H9 (cell line): ENCODE measurements around the gene GSX2. TPM values are rescaled to one million over a fixed set of nuclear protein-coding genes. Genes with fewer than 3 reads are reported as not detected.
A peak's percentile ranks its signal among the peaks of the same experiment; 100 is the strongest.

Experiments used
- DNase-seq: peaks from one replicate; pipeline ENCODE4 v3.0.0-alpha.2; 2017
- H2AFZ ChIP-seq: one replicate; pipeline ENCODE4 v1.6.1; 2013; ENCODE audit warnings: mild to moderate bottlenecking, low read length, control low read depth, moderate library complexity
- H2AK5ac ChIP-seq: 2 replicates; pipeline ENCODE4 v1.6.1; 2013; ENCODE audit warnings: low read length, control low read depth, mixed read lengths; ENCODE audit not compliant: insufficient read length
- H2BK120ac ChIP-seq: one replicate; pipeline ENCODE4 v1.6.1; 2013; ENCODE audit warnings: low read depth, mild to moderate bottlenecking, low read length, control low read depth, inconsistent platforms; ENCODE audit not compliant: poor library complexity, severe bottlenecking
- H2BK12ac ChIP-seq: 2 replicates; pipeline ENCODE4 v1.6.1; 2013; ENCODE audit warnings: low read length, control low read depth, mixed read lengths, low read depth; ENCODE audit not compliant: insufficient read length
- H2BK15ac ChIP-seq: 2 replicates; pipeline ENCODE4 v1.6.1; 2013; ENCODE audit warnings: low read depth, low read length, control low read depth
- H2BK20ac ChIP-seq: one replicate; pipeline ENCODE4 v1.6.1; 2013; ENCODE audit warnings: low read depth, mild to moderate bottlenecking, low read length, control low read depth, inconsistent platforms; ENCODE audit not compliant: poor library complexity, severe bottlenecking
- H2BK5ac ChIP-seq: 2 replicates; pipeline ENCODE4 v1.6.1; 2013; ENCODE audit warnings: low read length, control low read depth, mixed read lengths; ENCODE audit not compliant: insufficient read length
- H3K14ac ChIP-seq: 2 replicates; pipeline ENCODE4 v1.6.1; 2013; ENCODE audit warnings: low read length, control low read depth; ENCODE audit not compliant: insufficient read depth
- H3K18ac ChIP-seq: 2 replicates; pipeline ENCODE4 v1.6.1; 2013; ENCODE audit warnings: low read depth, mild to moderate bottlenecking, mixed read lengths, low read length, control low read depth; ENCODE audit not compliant: insufficient read length
- H3K23ac ChIP-seq: 2 replicates; pipeline ENCODE4 v1.6.1; 2013; ENCODE audit warnings: low read length, control low read depth, mixed read lengths, low read depth; ENCODE audit not compliant: insufficient read length
- H3K23me2 ChIP-seq: 2 replicates; pipeline ENCODE4 v1.6.1; 2013; ENCODE audit warnings: low read depth, mild to moderate bottlenecking, mixed read lengths, low read length, control low read depth; ENCODE audit not compliant: insufficient read length, poor library complexity, severe bottlenecking
- H3K27ac ChIP-seq: 2 replicates; pipeline ENCODE4 v1.5.1; 2013; ENCODE audit warnings: low read length, control low read depth, mixed read lengths, low read depth; ENCODE audit not compliant: insufficient read length
- H3K27me3 ChIP-seq: 2 replicates; pipeline ENCODE4 v1.6.1; 2013; ENCODE audit warnings: low read length, control low read depth, inconsistent platforms; ENCODE audit not compliant: insufficient read depth
- H3K4ac ChIP-seq: 2 replicates; pipeline ENCODE4 v1.6.1; 2013; ENCODE audit warnings: low read depth, mild to moderate bottlenecking, control low read depth, inconsistent platforms, low read length, moderate library complexity
- H3K4me1 ChIP-seq: 2 replicates; pipeline ENCODE4 v1.6.1; 2013; ENCODE audit warnings: low read length, control low read depth, inconsistent platforms; ENCODE audit not compliant: insufficient read depth
- H3K4me2 ChIP-seq: 2 replicates; pipeline ENCODE4 v1.6.1; 2013; ENCODE audit warnings: low read length, control low read depth, mixed read lengths; ENCODE audit not compliant: insufficient read length, insufficient read depth
- H3K56ac ChIP-seq: 2 replicates; pipeline ENCODE4 v1.6.1; 2013; ENCODE audit warnings: low read depth, mild to moderate bottlenecking, mixed read lengths, low read length, control low read depth; ENCODE audit not compliant: insufficient read length
- H3K79me1 ChIP-seq: 2 replicates; pipeline ENCODE4 v1.6.1; 2013; ENCODE audit warnings: low read depth, mild to moderate bottlenecking, moderate library complexity, low read length, control low read depth, inconsistent platforms; ENCODE audit not compliant: insufficient read depth, poor library complexity, severe bottlenecking
- H3K79me2 ChIP-seq: 2 replicates; pipeline ENCODE4 v1.6.1; 2013; ENCODE audit warnings: low read length, control low read depth, inconsistent platforms; ENCODE audit not compliant: insufficient read depth
- H3K9ac ChIP-seq: 2 replicates; pipeline ENCODE4 v1.6.1; 2013; ENCODE audit warnings: low read length, control low read depth, mixed read lengths; ENCODE audit not compliant: insufficient read length; ENCODE audit errors: extremely low read depth
- H3K9me3 ChIP-seq: one replicate; pipeline ENCODE4 v1.6.1; 2013; ENCODE audit warnings: low read depth, low read length, inconsistent platforms; ENCODE audit not compliant: control insufficient read depth
- H3T11ph ChIP-seq: one replicate; pipeline ENCODE4 v1.6.1; 2013; ENCODE audit warnings: mild to moderate bottlenecking, low read length, control low read depth, inconsistent platforms
- H4K20me1 ChIP-seq: one replicate; pipeline ENCODE4 v1.6.1; 2013; ENCODE audit not compliant: control insufficient read depth, insufficient read length, insufficient read depth
- H4K5ac ChIP-seq: 2 replicates; pipeline ENCODE4 v1.6.1; 2013; ENCODE audit warnings: low read depth, mild to moderate bottlenecking, mixed read lengths, low read length, control low read depth; ENCODE audit not compliant: insufficient read length
- H4K8ac ChIP-seq: replicated peaks from 2 replicates; pipeline ENCODE4 v1.6.1; 2013; ENCODE audit warnings: low read length, control low read depth, mixed read lengths, low read depth; ENCODE audit not compliant: insufficient read length
- H4K91ac ChIP-seq: 2 replicates; pipeline ENCODE4 v1.6.1; 2013; ENCODE audit warnings: low read depth, mild to moderate bottlenecking, moderate library complexity, mixed read lengths, low read length, control low read depth; ENCODE audit not compliant: insufficient read length
- H3K27ac Mint-ChIP-seq, 3 experiments: 2 replicates in 2 of 3; 3 replicates in 1 of 3; pipeline ENCODE4 v1.8.0; 2020 to 2021; ENCODE audit warnings: mixed read lengths in 3 of 3, mild to moderate bottlenecking in 1 of 3, moderate library complexity in 1 of 3
- H3K27me3 Mint-ChIP-seq: 2 replicates; pipeline ENCODE4 v1.8.0; 2021; ENCODE audit warnings: low read depth, mild to moderate bottlenecking, moderate library complexity, mixed read lengths
- H3K36me3 Mint-ChIP-seq, 3 experiments: 2 replicates in 2 of 3; 3 replicates in 1 of 3; pipeline ENCODE4 v1.8.0; 2020 to 2021; ENCODE audit warnings: low read depth in 3 of 3, mixed read lengths in 3 of 3; ENCODE audit not compliant: insufficient read depth in 1 of 3
- H3K4me1 Mint-ChIP-seq, 2 experiments: 2 replicates each; pipeline ENCODE4 v1.8.0; 2020; ENCODE audit warnings: mixed read lengths in 2 of 2
- H3K4me3 Mint-ChIP-seq, 2 experiments: 2 replicates in 1 of 2; 3 replicates in 1 of 2; pipeline ENCODE4 v1.8.0; 2020 to 2021; ENCODE audit warnings: mild to moderate bottlenecking in 2 of 2, mixed read lengths in 2 of 2, moderate library complexity in 1 of 2
- H3K9me3 Mint-ChIP-seq, 2 experiments: 2 replicates in 1 of 2; 3 replicates in 1 of 2; pipeline ENCODE4 v1.8.0; 2020; ENCODE audit warnings: mild to moderate bottlenecking in 2 of 2, mixed read lengths in 2 of 2, moderate library complexity in 1 of 2
- CTCF ChIP-seq: fragments of 200-600 bp; sonication (generic); conservative IDR thresholded peaks from 3 replicates; pipeline ENCODE4 v1.8.0; 2021; ENCODE audit warnings: antibody characterized with exemption, mild to moderate bottlenecking
- WGBS: extraction: QIAGEN DNeasy Blood & Tissue Kit; methylation state at CpG from one replicate; pipeline ENCODE4 v1.1.7; 2013; ENCODE audit warnings: missing lambda C conversion rate, low lambda C conversion rate, mixed read lengths; ENCODE audit not compliant: insufficient read length; ENCODE audit errors: extremely low coverage; 5-methylcytosine and 5-hydroxymethylcytosine counted together
- total RNA-seq: library from RNA; stranded (reverse); gene quantifications from 2 replicates; pipeline ENCODE4 v1.2.1, GENCODE V29; 2021

Gene GSX2
- total RNA-seq, 1 experiment from 2014 or later = not detected

- no peak overlapping the region for H4K5ac ChIP-seq
- no peak overlapping the region for H3K27ac ChIP-seq
- no peak overlapping the region for H3K56ac ChIP-seq
- H4K91ac ChIP-seq = no peak overlapping the region
- H2BK15ac ChIP-seq = no peak overlapping the region
- H3K4ac ChIP-seq = no peak overlapping the region
- H2BK5ac ChIP-seq = no peak overlapping the region
- H3K18ac ChIP-seq = no peak overlapping the region
- H3K4me1 ChIP-seq = peaks cover 3% of the 10 kb centered on the region; the same call in 1 of the 2 replicates
- H2BK12ac ChIP-seq = no peak overlapping the region
- Mint-ChIP-seq H3K9me3 (peaks cover 0 to 6% of the 10 kb centered on the region in 2 experiments; a peak in 1 of 5 replicates), H3K27ac (no peak overlapping the region), H3K27me3 (peaks cover 100% of the 10 kb centered on the region), H3K4me3 (peak overlapping the region in 1 of 2 experiments; percentile 50; a peak in 1 of 5 replicates), H3K4me1 (peaks cover 47 to 78% of the 10 kb centered on the region in 2 experiments), H3K36me3 (0 out of 7 replicates have a peak, but pooled peaks cover 0 to 3% (median 0%) of the 10 kb centered on the region in 3 experiments)
- H3K4me2 ChIP-seq = no peak overlapping the region
- no peaks in the 10 kb centered on the region for H4K20me1 ChIP-seq
- H3K23me2 ChIP-seq = peaks cover 27% of the 10 kb centered on the region
- H3K79me1 ChIP-seq = no peaks in the 10 kb centered on the region
- no peak overlapping the region for H2BK20ac ChIP-seq
- H3T11ph ChIP-seq = no peak overlapping the region
- no peak for TF ChIP-seq CTCF
- H3K14ac ChIP-seq = no peak overlapping the region
- no peak for DNase-seq
- no peaks in the 10 kb centered on the region for H3K79me2 ChIP-seq
- no peak overlapping the region for H2BK120ac ChIP-seq
- no peak overlapping the region for H3K9ac ChIP-seq
- H2AK5ac ChIP-seq = no peak overlapping the region
- H4K8ac ChIP-seq = no peak overlapping the region
- no peak overlapping the region for H3K23ac ChIP-seq
- no peaks in the 10 kb centered on the region for H3K9me3 ChIP-seq
- peaks cover 80% of the 10 kb centered on the region for H3K27me3 ChIP-seq
- no peak overlapping the region for H2AFZ ChIP-seq
- WGBS = no CpG with 5 or more reads among the region's 6 CpGs
These were observed 2.7 kb downstream of the GSX2 start for GRCh38 chr4:54102531-54103106.
